GM12872 (cell line): Measurements from ENCODE around the gene PCNX1.

ENCODE experiments used
- CTCF ChIP-seq: IDR thresholded peaks from 3 replicates; pipeline ENCODE4 v1.5.1; 2011; ENCODE audit warnings: low read depth, mild to moderate bottlenecking, low read length, moderate library complexity; ENCODE audit not compliant: insufficient read depth

The PCNX1 gene

GRCh38 chr14:71061458-71061857 is 154.2 kb downstream of the PCNX1 start:
- no peak for TF ChIP-seq CTCF

- TF ChIP-seq CTCF = no peak
These were observed 155.5 kb downstream of the PCNX1 start for GRCh38 chr14:71062581-71063303.

- no peak for TF ChIP-seq CTCF
These were observed 156.1 kb downstream of the PCNX1 start for GRCh38 chr14:71063351-71063750.

- TF ChIP-seq CTCF = no peak
These were observed 162.9 kb downstream of the PCNX1 start for GRCh38 chr14:71070169-71070568.

- TF ChIP-seq CTCF = no peak
These were observed 163.8 kb downstream of the PCNX1 start for GRCh38 chr14:71071042-71071441.

GRCh38 chr14:71076462-71077092 is 169.3 kb downstream of the PCNX1 start:
- no peak for TF ChIP-seq CTCF

GRCh38 chr14:71078500-71078899 is 171.2 kb downstream of the PCNX1 start:
- TF ChIP-seq CTCF = no peak
